Loucy (cell line): ENCODE results near the gene MBD3.

Source experiments
- EZH2phosphoT487 ChIP-seq: fragments of 200-600 bp; IDR thresholded peaks from 2 replicates; pipeline ENCODE4 v1.6.1; 2018; ENCODE audit warnings: antibody characterized with exemption, mild to moderate bottlenecking, moderate library complexity, borderline replicate concordance
- TF ChIP-seq, protein P1 (sequence below): fragments of 200-600 bp; sonication (generic); conservative IDR thresholded peaks from 2 replicates; pipeline ENCODE4 v1.5.1; 2014; ENCODE audit warnings: mild to moderate bottlenecking, antibody characterized with exemption, low read length

DNA sequence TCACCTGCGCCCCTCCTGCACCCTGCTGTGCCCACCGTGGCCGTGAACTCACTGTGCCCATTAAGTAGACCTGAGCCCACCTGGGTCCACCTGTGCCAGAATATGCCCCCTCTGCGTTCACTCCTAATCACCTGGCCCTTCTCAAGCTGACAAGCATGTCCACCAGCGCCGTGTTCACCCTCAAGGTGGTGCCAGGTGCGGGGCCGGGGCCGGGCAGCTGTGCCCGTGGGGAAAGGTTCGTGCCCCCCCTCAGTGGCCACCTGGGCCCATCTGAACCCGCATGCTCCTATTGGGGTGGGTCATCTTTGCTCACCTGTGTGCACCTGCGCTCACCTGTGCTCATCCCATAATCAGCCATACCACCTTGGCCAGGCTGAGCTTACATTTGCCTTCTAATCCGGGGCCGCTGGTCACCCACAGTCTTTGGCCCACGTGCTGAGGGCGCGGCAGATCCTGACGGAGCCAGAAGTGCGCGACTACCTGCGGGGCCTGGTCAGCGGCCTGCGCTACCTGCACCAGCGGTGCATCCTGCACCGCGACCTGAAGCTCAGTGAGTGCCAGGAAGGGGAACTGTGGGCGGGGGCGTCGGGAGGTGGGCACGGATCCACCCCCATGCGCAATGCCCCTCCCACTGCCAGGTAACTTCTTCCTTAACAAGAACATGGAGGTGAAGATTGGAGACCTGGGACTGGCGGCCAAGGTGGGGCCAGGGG is 66.4 kb downstream of the MBD3 start:
- TF ChIP-seq, protein P1, sequence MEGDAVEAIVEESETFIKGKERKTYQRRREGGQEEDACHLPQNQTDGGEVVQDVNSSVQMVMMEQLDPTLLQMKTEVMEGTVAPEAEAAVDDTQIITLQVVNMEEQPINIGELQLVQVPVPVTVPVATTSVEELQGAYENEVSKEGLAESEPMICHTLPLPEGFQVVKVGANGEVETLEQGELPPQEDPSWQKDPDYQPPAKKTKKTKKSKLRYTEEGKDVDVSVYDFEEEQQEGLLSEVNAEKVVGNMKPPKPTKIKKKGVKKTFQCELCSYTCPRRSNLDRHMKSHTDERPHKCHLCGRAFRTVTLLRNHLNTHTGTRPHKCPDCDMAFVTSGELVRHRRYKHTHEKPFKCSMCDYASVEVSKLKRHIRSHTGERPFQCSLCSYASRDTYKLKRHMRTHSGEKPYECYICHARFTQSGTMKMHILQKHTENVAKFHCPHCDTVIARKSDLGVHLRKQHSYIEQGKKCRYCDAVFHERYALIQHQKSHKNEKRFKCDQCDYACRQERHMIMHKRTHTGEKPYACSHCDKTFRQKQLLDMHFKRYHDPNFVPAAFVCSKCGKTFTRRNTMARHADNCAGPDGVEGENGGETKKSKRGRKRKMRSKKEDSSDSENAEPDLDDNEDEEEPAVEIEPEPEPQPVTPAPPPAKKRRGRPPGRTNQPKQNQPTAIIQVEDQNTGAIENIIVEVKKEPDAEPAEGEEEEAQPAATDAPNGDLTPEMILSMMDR: no peak
- no peak for TF ChIP-seq EZH2phosphoT487
